Gastrocnemius medialis (tissue), 4 donors: ENCODE measurements around the gene SFTPD. TPM values are rescaled to one million over a fixed set of nuclear protein-coding genes. Genes with fewer than 3 reads are reported as not detected.
"Not testable (repeated sequence)": the region's sequence is repeated elsewhere in the genome, so short reads cannot be mapped to it uniquely, and the experiment has no call there.

Source experiments
- ATAC-seq, 2 donors: fragments of 150-250 bp; one replicate each; pipeline ENCODE4 v1.9.1; 2016
- DNase-seq, 2 donors: peaks; one replicate each; pipeline ENCODE4 v3.0.0-alpha.2; 2019
- H3K27ac ChIP-seq, 4 donors: fragments of 200-600 bp; sonication (generic); 1 replicate in 1 of 4; 2 replicates in 3 of 4; pipeline ENCODE4 v1.5.1; 2016 to 2018; ENCODE audit warnings: mild to moderate bottlenecking in 2 of 4, moderate library complexity in 1 of 4
- H3K27me3 ChIP-seq, 3 donors: fragments of 200-600 bp; sonication (generic) in 2 of 3; 1 replicate in 1 of 3; 2 replicates in 2 of 3; pipeline versions ENCODE4 v1.5.1 to v1.6.0; 2016 to 2019; ENCODE audit warnings: mild to moderate bottlenecking in 1 of 3, moderate library complexity in 1 of 3
- H3K36me3 ChIP-seq, 2 donors: fragments of 200-600 bp; sonication (generic) in 1 of 2; one replicate each; pipeline ENCODE4 v1.5.1; 2017 to 2018
- H3K4me1 ChIP-seq, 2 donors: fragments of 200-600 bp; sonication (generic) in 1 of 2; one replicate each; pipeline ENCODE4 v1.5.1; 2016 to 2017; ENCODE audit warnings: mild to moderate bottlenecking in 2 of 2
- H3K4me3 ChIP-seq, 4 donors: fragments of 200-600 bp; sonication (generic) in 3 of 4; 1 replicate in 1 of 4; 2 replicates in 3 of 4; pipeline ENCODE4 v1.5.1; 2016 to 2019; ENCODE audit warnings: mild to moderate bottlenecking in 2 of 4
- H3K9me3 ChIP-seq, 3 donors: fragments of 200-600 bp; sonication (generic) in 2 of 3; 1 replicate in 1 of 3; 2 replicates in 2 of 3; pipeline ENCODE4 v1.5.1; 2016 to 2019
- POLR2A ChIP-seq, 2 donors: fragments of 450-650 bp; IDR thresholded peaks; one replicate each; pipeline ENCODE4 v1.6.1; 2017; ENCODE audit warnings: antibody characterized with exemption in 2 of 2, mild to moderate bottlenecking in 2 of 2, moderate library complexity in 2 of 2
- in situ Hi-C, 4 donors: fragments of 200-750 bp; cut with MboI; loops; one replicate each; pipeline versions ENCODE4 v1.15.0 to v1.8.0; 2017; ENCODE audit warnings: low sequenced_read_pairs in 4 of 4
- intact Hi-C: fragments of 100-400 bp; cut with DNase I; formaldehyde crosslinking; loops from one replicate; pipeline ENCODE4 v1.15.1; 2023; ENCODE audit warnings: low total_unique reads
- total RNA-seq, 4 donors: library from RNA; depleted of rRNA; stranded (reverse); fragments of >200 nt; gene quantifications; one replicate each; pipeline versions ENCODE4 v1.1.0 to v1.2.3, GENCODE V29; 2016
- TF ChIP-seq, protein P1 (sequence below), 5 experiments: fragments of 450-650 bp in 3 of 5; fragments of 200-600 bp in 2 of 5; sonication (generic) in 2 of 5; IDR thresholded peaks in 4 of 5; conservative IDR thresholded peaks in 1 of 5; 1 replicate in 4 of 5; 2 replicates in 1 of 5; pipeline ENCODE4 v1.5.1; 2016 to 2019; ENCODE audit warnings: antibody characterized with exemption in 5 of 5, mild to moderate bottlenecking in 3 of 5, moderate library complexity in 3 of 5

SFTPD gene
- total RNA-seq, 4 donors from 2014 or later = 0.73 TPM; not detected in 3

DNA sequence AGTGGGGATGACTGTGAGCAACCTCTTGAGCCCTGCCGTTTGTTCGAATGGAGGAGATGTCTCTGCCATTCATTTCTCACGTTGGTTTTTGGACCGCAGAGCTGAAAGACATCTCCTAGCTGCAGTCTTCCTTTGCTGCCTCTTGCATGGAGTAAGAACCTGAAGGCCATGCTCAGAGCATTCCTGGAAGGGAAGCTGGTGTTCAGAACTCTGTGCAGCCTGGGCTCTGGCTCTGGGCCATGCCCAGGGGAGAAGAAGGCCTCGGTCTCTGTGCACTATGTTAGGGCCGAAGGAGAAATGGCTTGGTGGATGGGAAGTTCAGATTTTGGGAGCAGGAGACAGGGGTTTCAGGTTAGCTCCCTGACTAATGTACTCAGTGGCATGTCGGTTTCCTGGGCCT lies 22.9 kb downstream of the SFTPD start:
- DNase-seq (no peak), ATAC-seq (no peak)
- Histone ChIP-seq H3K27ac (no peak overlapping the region), H3K9me3 (no peaks in the 10 kb centered on the region), H3K4me1 (peaks cover 0 to 3% of the 10 kb centered on the region in 2 donors), H3K36me3 (no peaks in the 10 kb centered on the region), H3K4me3 (no peak overlapping the region), H3K27me3 (no peaks in the 10 kb centered on the region)
- intact Hi-C loops = loop anchor here (5.0 to 10.0 kb wide), 2 partner anchors 101 to 364 kb away; partner anchors contain the start of genes NUTM2E and SFTPA2
- TF ChIP-seq, protein P1, sequence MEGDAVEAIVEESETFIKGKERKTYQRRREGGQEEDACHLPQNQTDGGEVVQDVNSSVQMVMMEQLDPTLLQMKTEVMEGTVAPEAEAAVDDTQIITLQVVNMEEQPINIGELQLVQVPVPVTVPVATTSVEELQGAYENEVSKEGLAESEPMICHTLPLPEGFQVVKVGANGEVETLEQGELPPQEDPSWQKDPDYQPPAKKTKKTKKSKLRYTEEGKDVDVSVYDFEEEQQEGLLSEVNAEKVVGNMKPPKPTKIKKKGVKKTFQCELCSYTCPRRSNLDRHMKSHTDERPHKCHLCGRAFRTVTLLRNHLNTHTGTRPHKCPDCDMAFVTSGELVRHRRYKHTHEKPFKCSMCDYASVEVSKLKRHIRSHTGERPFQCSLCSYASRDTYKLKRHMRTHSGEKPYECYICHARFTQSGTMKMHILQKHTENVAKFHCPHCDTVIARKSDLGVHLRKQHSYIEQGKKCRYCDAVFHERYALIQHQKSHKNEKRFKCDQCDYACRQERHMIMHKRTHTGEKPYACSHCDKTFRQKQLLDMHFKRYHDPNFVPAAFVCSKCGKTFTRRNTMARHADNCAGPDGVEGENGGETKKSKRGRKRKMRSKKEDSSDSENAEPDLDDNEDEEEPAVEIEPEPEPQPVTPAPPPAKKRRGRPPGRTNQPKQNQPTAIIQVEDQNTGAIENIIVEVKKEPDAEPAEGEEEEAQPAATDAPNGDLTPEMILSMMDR (IDR thresholded peaks at IDR 0.05 in 4 of 5, conservative IDR thresholded peaks at IDR 0.05 in 1 of 5) = no peak
- TF ChIP-seq POLR2A (IDR thresholded peaks at IDR 0.05) = no peak
- in situ Hi-C loops = loop anchor here in 3 of 4 donors (25.0 kb wide), 2 partner anchors 364 to 564 kb away; partner anchors contain the start of gene SFTPA2 (in 3 of the 3)

DNA sequence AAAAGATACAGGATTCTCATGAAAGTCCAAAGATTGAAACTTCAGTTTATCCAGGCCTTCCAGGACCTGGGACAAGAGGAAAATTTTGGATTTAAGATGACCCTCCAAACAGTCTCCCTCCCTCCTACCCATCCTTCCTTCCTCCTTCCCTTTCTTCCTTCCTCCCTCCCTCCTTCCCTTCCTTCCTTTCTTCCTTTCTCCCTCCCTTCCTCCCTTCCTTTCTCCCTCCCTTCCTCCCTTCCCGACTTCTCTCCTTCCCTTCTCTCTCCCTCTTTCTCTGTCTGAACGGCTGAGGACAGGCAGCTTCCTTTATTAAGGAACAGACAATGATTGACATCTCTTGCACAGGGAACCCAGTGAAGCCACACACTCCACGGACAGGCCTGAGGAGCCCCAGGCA lies 23.3 kb downstream of the SFTPD start:
- Histone ChIP-seq H3K4me1 (peaks cover 0 to 3% of the 10 kb centered on the region in 2 donors), H3K9me3 (no peaks in the 10 kb centered on the region), H3K36me3 (no peaks in the 10 kb centered on the region), H3K27ac (no peak overlapping the region), H3K4me3 (no peak overlapping the region), H3K27me3 (no peaks in the 10 kb centered on the region)
- intact Hi-C loops (loop anchor here (5.0 to 10.0 kb wide), 2 partner anchors 101 to 363 kb away; partner anchors contain the start of genes NUTM2E and SFTPA2), in situ Hi-C loops (loop anchor here in 3 of 4 donors (25.0 kb wide), 2 partner anchors 363 to 563 kb away; partner anchors contain the start of gene SFTPA2 (in 3 of the 3))
- DNase-seq = no peak
- TF ChIP-seq POLR2A (IDR thresholded peaks at IDR 0.05) = no peak
- TF ChIP-seq, protein P1 (IDR thresholded peaks at IDR 0.05 in 4 of 5, conservative IDR thresholded peaks at IDR 0.05 in 1 of 5) = no peak
- no peak for ATAC-seq

DNA sequence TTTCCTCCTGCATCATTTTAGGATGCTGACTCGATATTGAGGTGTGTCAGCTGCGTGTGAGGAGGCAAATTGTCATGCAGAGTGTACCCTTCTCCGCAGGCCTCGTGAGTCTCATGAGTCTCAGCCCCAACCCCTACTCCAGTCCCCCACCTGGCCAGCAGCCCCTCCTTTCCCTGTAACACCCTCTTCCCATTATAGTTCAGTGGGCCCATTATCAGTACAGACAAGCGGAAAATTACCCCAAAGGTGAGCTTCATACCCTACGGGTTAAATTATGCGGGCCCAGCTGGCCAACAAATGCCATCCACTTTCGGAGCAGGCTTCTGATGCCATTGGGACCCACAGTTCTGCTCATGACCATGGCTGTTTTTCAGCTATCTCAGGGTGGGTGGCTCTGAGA lies 25.2 kb downstream of the SFTPD start:
- no peaks in the 10 kb centered on the region for H3K9me3 ChIP-seq
- H3K27me3 ChIP-seq = no peaks in the 10 kb centered on the region
- peaks cover 0 to 3% of the 10 kb centered on the region in 2 donors for H3K4me1 ChIP-seq
- TF ChIP-seq, protein P1 (IDR thresholded peaks at IDR 0.05 in 4 of 5, conservative IDR thresholded peaks at IDR 0.05 in 1 of 5) = no peak
- TF ChIP-seq POLR2A (IDR thresholded peaks at IDR 0.05) = no peak
- H3K27ac ChIP-seq = no peak overlapping the region
- in situ Hi-C loops (no loop called here), intact Hi-C loops (loop anchor here (10.0 kb wide), 1 partner anchor 99 kb away; the partner anchor contains the start of gene NUTM2E)
- H3K36me3 ChIP-seq = no peaks in the 10 kb centered on the region
- DNase-seq = no peak
- H3K4me3 ChIP-seq = no peak overlapping the region
- no peak for ATAC-seq

DNA sequence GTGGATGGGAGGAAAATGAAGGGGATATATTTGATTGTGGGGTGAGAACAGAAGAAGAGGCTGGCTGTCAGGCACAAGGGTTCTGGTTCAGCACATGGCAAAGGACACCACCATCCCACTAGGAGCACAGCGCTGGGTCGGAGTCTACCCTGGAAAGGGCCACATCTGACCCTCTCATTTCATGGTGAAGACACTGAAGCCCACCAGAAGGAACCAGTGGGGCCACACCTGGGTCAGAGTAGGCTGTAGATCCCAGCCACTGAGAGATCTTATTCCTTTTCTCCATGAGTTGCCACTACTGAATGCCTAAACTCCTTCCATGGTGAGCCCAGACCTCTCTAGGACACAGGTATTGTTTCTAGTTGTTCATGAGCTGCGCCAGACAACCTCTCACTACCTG lies 25.8 kb downstream of the SFTPD start:
- Histone ChIP-seq H3K4me3 (no peak overlapping the region), H3K27me3 (no peaks in the 10 kb centered on the region), H3K27ac (no peak overlapping the region), H3K36me3 (no peaks in the 10 kb centered on the region), H3K9me3 (no peaks in the 10 kb centered on the region), H3K4me1 (peaks cover 0 to 3% of the 10 kb centered on the region in 2 donors)
- TF ChIP-seq, protein P1 (IDR thresholded peaks at IDR 0.05 in 4 of 5, conservative IDR thresholded peaks at IDR 0.05 in 1 of 5) = no peak
- TF ChIP-seq POLR2A (IDR thresholded peaks at IDR 0.05) = no peak
- intact Hi-C loops (loop anchor here (10.0 kb wide), 1 partner anchor 98 kb away; the partner anchor contains the start of gene NUTM2E), in situ Hi-C loops (no loop called here)
- no peak for ATAC-seq
- no peak for DNase-seq

DNA sequence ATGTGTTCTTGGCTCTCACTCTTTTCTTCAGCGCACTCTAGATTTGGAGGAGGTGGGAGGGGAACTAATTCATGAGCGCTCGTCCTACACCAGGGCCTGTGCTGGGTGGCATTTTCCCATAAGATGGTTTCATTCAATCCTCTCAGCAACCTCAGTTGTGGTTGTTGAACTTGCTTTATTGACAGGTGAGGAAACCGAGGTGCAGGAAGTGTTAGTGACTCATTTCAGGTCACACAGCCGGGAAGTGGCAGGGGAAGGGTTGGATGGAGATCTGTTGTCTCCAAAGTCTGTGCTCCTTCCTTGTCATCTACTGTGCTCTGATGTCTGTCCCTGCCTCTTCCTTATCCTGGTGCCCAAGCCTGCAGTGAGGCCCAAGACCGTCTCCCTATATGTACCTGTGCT lies 26.9 kb downstream of the SFTPD start:
- in situ Hi-C loops, H3K36me3 ChIP-seq, DNase-seq, H3K27ac ChIP-seq, H3K9me3 ChIP-seq, H3K27me3 ChIP-seq, H3K4me1 ChIP-seq, ATAC-seq, H3K4me3 ChIP-seq: not testable (repeated sequence)
- intact Hi-C loops = loop anchor here (10.0 kb wide), 1 partner anchor 97 kb away; the partner anchor contains the start of gene NUTM2E

DNA sequence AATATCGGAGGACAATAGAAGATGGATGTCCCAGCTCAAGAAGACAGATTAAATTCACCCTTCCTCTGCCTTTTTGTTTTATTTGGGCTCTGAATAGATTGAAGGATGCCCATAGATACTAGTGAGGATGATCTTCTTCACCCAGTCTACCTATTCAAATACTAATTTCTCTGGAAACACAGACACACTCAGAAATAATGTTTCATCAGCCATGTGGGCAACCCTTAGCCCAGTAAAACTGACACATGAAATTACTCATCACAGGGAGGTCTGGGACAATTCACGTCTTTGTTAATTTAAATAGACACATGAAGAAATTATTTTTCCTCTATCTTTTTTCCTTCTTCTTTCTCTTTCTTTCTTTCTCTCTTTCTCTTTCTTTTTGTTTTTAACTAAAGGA lies 33.1 kb downstream of the SFTPD start:
- intact Hi-C loops, ATAC-seq, H3K4me3 ChIP-seq, H3K4me1 ChIP-seq, H3K36me3 ChIP-seq, DNase-seq, H3K9me3 ChIP-seq, H3K27ac ChIP-seq, H3K27me3 ChIP-seq, in situ Hi-C loops: not testable (repeated sequence)

DNA sequence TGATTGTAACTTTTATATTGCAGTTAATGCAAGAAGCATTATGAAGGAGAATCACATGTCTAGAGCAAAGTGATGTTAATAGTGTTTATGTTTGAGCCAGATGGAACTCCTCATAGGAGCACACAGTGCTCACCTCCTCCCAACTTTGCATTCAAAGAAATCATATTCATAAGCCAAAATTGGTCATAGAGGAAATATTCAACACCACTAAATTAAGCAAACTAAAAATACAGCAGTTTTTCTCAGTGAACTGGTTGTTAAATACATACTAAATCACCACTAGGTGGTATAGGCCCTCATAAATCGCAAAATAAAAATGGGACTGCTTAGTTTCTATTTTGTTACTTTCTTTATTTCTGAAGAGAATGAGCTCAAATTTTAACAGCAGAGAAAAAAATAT lies 34.4 kb downstream of the SFTPD start:
- peak in 1 of 2 donors; percentile 45 for ATAC-seq
- H3K27me3 ChIP-seq, H3K4me3 ChIP-seq, in situ Hi-C loops, H3K27ac ChIP-seq, H3K36me3 ChIP-seq, intact Hi-C loops, H3K9me3 ChIP-seq, DNase-seq, H3K4me1 ChIP-seq: not testable (repeated sequence)
